Activated CD4-positive, alpha-beta T cell treated with anti-CD3 and anti-CD28 coated beads, Interleukin-10, Interleukin-2, amounts not matched to agents 100 ng/mL and 50 ng/mL, durations not matched to agents 16 hours and 8 hours (primary cell): Measurements from ENCODE around the gene SEMA4C.
"Not testable (repeated sequence)": the region's sequence is repeated elsewhere in the genome, so short reads cannot be mapped to it uniquely, and the experiment has no call there.

Experiments
- DNase-seq: peaks from one replicate; pipeline ENCODE4 v3.0.0-alpha.2; 2020

The SEMA4C gene

GRCh38 chr2:96898135-96898505, 28.2 kb upstream of the SEMA4C start:
- DNase-seq, result no peak

- DNase-seq, result no peak
These were observed 27.7 kb upstream of the SEMA4C start for GRCh38 chr2:96897491-96898134.

GRCh38 chr2:96895746-96896651, 26.1 kb upstream of the SEMA4C start:
- no peak for DNase-seq

- DNase-seq, result no peak
These were observed 25.3 kb upstream of the SEMA4C start for GRCh38 chr2:96895032-96895745.

- no peak for DNase-seq
These were observed 24.3 kb upstream of the SEMA4C start for GRCh38 chr2:96894151-96894531.

- no peak for DNase-seq
These were observed 23.6 kb upstream of the SEMA4C start for GRCh38 chr2:96893289-96894150.

- no peak for DNase-seq
These were observed 21.9 kb upstream of the SEMA4C start for GRCh38 chr2:96891591-96892333.

- DNase-seq, result no peak
These were observed 21.0 kb upstream of the SEMA4C start for GRCh38 chr2:96890726-96891385.

- DNase-seq, result no peak
These were observed 20.4 kb upstream of the SEMA4C start for GRCh38 chr2:96890252-96890651.

GRCh38 chr2:96889502-96889901, 19.6 kb upstream of the SEMA4C start:
- DNase-seq, result not testable (repeated sequence)

GRCh38 chr2:96888072-96889011, 18.5 kb upstream of the SEMA4C start:
- no peak for DNase-seq

- DNase-seq, result no peak
These were observed 17.7 kb upstream of the SEMA4C start for GRCh38 chr2:96887493-96888012.

GRCh38 chr2:96885432-96886347, 15.8 kb upstream of the SEMA4C start:
- DNase-seq, result no peak

- no peak for DNase-seq
These were observed 14.6 kb upstream of the SEMA4C start for GRCh38 chr2:96884299-96885094.

GRCh38 chr2:96883306-96883705, 13.4 kb upstream of the SEMA4C start:
- DNase-seq, result no peak

- DNase-seq, result no peak
These were observed 13.0 kb upstream of the SEMA4C start for GRCh38 chr2:96882906-96883305.

GRCh38 chr2:96882230-96882629, 12.3 kb upstream of the SEMA4C start:
- no peak for DNase-seq
